Epidermal melanocyte (primary cell): ENCODE results near the gene MTIF3.
"Not testable (repeated sequence)": the region's sequence is repeated elsewhere in the genome, so short reads cannot be mapped to it uniquely, and the experiment has no call there.

ENCODE experiments used
- DNase-seq: peaks from one replicate; pipeline ENCODE4 v3.0.0; 2011; ENCODE audit warnings: low spot score; ENCODE audit not compliant: insufficient read length

The MTIF3 gene

DNA sequence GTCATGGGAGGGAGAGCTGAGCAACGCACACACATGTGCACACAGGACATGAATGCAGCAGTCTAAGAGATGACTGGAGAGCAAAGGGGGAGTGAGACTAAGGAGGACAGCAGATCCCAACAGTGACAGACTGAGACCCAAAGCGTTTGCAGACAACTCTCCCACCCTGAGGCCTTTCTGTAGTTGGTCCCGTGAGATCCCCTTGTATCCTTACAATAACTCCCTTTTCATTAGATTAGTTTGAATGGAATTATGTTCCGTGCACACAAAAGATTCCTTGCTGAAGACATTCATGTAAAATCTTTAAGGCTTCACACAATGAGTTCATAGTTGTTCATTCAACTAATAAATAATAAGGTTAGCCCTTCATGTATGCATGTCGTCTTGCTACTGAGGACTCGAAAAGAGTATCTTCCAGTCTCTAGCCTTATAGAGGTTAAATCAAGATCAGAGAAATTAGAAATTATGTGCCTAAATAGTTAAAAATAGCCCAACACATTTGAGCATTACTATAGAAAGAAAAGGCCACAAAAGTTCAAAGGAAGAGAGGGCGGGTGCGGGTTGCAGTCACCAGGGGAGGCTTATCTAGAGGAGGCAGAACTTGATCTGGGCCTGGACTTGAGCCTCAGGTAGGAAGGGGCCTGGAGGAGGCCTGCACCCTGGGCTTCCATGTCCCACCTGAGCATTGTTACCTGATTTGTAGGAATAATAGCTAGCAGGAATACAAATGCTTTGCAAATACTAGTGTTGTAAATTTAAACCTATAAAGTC, 29.1 kb downstream of the MTIF3 start:
- peak; percentile 31 for DNase-seq

DNA sequence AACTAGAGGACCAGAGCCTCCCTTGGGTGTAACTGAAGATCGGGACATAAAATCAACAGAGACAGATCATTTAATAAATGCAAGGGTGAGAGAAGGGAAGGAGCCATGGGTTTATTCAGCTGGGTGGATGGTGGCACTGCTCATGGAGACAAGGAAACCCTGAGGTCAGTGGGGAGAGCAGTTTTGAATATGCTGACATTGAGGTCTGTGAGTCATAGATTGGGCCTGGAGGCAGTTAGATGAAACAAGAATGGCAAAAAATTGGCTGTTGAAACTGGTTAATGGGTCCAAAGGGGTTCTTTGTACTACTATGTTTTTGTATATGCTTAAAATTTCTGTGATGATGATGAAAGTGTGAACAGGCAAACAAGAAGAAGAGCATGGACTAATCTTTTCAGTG, 31.0 kb downstream of the MTIF3 start:
- DNase-seq = no peak

DNA sequence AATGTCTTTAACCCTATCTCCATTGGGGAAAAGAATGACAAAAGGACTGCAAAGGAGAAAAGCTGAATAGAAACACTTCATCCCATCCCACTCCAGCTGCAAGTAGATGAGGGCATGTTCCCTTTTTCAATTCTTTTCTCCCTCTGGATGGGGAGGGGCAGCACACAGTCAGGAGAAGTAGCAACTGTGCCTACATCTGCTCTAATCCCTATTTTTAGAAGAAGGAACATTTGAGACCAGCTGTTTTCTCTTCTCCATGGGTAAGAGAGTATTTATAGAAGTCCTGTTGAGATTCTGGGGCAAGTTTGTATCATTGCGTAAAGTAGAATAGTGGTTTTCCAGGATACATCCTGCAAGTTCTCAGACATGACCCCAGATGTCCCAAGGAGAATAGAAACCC, 35.2 kb downstream of the MTIF3 start:
- DNase-seq = no peak

DNA sequence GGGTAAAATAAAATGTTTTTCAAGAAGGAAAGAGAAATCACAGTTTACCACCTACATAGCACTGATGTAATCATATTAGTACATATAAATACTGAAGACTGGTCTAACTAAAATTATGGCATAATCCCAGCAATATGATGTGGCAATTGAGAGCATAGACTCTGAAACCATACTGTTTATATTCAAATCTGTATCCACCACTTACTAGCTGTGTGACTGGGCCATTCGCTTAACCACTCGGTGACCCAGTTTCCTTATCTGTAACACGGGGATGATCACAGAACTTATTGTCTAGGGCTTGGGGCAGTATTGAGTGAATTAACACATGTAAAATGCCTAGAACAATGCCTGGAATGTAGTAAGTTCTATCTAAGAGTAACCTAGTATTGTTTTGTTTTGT, 39.0 kb downstream of the MTIF3 start:
- DNase-seq = no peak

DNA sequence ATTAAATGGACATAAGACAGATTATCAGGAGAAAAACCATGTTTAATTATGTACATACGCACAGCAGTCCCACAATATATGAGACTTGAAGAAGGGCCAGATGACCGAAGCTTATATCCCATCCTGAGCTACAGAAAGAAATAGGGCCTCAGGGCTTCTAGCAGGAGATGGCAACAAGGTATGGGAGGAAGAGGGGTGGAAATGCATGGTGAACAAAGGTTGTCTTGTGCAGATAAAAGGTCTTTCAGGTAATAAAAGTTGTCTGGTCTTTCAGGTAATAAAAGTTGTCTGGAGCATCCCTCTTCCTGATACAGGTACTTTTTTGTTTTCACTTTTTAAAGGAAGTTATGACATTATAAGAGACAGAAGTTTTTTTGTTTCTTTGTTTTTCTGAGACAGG, 41.4 kb downstream of the MTIF3 start:
- no peak for DNase-seq

DNA sequence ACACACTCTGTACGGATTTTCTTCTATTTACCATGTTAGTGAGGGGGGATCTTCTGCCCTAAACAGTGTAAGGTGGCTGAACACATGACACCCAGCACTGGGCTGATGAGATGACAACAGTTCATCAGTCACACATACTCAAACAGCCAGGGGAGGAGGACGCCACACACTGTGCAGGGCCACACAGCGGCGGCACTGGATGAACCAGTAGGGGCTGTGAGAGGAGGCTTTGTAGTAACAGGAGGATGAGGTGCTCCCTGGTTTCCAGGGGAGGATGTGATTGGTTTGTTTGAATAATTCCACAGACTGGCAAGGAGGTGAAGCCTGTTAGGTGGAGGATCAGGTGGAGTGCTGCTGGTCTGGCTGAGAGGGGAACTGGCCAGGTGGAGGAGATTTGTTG, 42.3 kb downstream of the MTIF3 start:
- DNase-seq = no peak

DNA sequence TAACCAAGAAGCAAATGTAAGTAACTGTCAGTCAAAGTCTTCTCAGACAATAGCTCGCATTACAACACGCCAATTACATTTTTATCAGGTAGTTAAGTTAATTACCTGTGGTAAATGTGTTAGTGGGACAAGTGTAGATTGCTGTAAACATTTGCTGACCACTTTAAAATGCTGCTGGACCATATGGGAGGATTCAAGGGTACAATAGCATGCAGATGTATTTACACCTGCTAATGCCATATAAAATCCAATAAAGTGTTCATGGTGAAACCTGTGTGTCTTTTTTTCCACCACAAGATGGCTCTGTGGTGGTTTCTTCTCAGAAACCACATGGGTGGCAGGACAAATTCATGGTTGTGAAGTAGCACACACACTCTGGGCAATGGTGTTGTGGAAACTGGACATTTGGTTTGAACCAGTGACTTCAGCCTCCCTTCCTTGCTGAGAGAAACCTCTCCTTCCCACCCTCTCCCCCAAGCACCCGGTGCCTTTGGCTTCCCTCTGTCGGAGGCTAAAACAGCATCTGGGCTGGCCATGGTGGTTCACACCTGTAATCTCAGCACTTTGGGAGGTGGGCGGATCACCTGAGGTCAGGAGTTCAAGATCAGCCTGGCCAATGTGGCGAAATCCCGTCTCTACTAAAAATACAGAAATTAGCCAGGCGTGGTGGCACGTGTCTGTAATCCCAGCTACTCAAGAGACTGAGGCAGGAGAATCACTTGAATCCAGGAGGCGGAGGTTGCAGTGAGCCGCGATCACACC, 44.0 kb downstream of the MTIF3 start:
- no peak for DNase-seq

DNA sequence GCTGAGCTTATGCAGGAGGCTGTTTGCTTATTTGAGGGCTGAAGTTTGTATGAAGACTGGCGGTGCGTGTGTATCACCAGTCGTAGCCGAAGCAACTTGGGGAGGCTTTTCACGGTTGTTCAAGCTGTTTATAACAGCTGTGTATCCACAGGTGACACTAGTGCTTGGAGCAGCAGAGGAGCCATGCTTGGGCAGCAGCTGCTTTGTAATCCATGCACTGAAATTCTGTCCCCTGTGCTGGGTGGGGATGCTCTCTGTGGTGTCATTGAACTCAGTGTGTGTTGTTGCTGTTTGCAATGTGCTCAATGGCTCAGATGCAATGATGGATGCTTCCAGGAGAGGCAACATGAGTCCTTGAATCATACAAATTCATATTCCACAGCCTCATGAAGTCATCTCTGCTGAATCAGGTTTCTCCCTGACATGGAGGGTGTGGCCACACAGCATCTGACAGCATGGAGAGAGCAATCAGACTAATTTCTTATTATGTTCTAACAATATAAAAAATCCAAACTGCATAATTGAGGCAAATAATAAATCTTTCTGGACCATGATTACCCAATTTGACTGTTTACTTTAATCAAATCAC, 44.7 kb downstream of the MTIF3 start:
- no peak for DNase-seq

DNA sequence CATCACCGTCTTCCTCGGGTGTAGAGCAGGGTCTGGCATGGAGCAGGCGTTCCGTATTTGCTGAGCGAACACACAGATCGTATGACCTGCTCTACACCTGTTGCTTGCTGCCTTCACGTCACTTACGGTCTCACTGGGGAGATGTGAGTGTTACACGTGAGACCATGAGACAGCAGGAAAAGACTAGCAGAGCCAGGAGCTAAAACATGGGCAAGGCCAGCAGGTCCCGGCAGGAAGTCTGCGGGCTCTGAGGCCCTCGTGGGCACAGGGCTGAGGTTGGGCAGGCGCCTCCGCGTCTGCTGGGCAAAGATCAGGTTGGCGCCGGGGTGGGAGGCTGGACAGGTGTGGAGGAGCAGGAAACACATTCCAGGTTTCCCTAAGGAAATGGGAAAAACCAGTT, 45.7 kb downstream of the MTIF3 start:
- no peak for DNase-seq

DNA sequence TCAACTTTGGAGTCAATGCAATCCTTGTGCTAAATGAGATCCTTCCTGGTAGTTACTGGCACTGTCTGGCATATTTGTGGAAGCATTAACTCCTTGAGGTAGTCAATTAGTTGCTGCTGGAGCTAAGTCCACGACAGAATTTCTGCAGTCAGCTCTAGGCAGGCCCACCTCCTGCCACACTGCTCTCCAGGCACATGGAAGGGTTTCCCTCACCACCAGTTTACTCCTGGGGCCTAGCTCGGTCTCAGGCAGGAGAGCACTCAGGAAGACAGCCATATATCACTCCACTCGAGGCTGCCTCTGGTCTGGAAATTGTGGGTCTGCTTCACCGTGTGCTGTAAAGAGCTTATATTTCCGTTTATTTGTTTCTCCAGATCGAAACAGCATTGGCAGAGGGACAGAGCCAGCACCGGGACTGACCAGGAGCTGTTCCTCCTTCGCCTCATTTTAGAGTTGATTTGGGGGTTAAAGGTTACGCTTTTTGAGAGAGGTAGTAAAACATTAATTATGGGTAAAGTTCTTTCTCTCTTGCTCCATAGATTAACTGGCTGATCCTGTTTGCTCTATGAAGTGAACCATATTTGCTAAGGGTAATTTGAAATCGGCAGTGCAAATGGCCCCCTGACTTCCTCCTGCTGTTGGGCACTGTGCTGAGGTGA, 46.5 kb downstream of the MTIF3 start:
- no peak for DNase-seq

DNA sequence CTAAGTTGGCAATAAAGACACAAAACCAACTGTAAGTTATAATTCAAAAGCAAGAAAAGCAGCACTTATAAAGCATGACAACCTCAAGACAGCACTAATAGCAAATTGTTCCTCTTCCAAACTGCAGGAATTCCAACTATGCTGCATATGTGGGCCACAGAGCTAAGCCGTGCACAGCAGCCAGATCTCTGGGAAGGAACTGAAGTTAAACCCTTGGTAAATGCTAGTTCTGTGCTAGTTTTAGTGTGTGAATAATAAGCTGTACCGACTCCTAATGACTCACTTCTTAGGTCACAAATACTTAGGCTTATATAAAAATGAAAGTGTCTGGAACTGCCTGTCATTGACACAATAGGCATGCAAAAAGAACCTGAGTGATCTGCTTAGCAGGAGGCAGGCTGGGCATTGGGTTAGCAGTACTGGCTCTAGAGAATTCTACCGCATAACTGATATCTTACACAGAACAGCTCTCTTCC, 47.1 kb downstream of the MTIF3 start:
- peak; percentile 58 for DNase-seq

DNA sequence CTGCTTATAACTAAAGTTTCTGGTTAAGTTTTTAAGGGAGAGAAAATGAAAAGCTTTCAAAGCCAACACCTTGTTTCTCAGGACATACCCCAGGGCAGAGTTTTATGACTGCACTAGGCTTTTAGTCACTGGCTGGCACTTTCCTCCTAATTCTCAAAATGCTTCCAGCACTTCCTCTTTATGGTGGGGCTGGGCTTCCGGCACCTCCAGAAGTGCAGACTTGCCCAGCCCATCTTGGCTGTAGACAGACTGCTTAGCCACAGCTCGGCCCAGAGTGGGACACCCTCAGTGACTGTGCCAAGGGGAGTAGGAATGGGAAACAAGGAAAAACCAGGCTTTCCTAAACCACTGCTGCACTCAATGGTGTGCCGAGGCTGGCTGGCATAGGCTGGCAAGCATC, 49.2 kb downstream of the MTIF3 start:
- no peak for DNase-seq

DNA sequence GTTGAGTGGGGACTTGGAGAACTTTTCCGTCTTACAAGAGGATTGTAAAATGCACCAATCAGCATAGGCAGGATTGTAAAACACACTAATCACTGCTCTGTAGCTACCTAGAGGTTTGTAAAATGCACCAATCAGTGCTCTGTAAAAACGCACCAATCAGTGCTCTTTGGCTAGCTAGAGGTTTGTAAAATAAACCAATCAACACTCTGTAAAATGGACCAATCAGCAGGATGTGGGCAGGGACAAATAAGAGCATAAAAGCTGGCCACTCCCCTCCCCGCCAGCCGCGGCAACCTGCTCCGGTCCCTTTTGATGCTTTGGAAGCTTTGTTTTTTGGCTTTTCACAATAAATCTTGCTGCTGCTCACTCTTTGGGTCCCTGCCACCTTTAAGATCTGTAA, 50.0 kb downstream of the MTIF3 start:
- DNase-seq = not testable (repeated sequence)

DNA sequence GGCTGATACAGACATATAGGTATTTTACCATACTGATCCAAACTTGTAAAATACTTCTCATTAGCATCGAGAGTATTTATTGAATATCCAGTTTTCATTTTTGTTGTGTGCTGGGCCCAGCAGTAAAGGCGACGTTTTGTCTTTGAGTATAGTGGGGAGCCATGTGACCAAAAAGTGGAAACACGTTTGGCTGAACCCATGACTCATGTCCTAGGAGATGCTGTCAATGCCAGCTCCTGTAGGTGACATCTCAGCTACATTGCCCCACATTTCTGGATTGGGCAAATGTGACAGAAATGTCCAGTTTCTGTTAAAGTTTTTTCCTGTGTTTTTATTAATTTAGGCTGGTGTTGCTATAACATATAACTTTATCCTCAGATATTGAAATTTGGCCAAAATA, 52.0 kb downstream of the MTIF3 start:
- DNase-seq = no peak

DNA sequence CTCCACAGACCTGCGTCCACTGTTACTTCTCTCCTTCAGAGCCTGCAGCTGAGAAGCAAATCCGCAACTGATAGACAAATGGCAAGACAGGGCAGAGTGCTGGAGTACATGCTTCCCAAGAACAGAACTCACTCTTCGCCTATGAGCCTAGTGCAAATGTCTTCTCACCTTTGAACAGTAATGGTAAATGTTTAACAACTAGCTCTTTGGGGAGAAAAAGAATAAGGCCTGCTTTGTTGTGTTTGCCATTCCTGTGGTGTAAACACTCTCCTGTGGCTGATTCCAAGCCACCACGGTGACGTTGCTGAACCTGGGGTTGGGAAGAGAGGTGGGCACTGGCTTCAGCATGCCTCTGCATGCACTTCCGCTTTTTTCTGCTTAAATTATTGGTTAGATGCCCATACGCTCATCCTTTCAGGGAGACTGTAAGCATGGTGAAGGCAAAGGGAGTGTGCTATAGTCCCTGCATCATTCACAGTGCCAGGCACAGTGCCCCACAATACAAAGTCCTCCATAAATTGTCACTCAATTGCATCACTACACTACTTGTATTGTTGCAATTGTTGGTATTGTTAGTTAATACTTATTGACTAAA, 54.0 kb downstream of the MTIF3 start:
- no peak for DNase-seq

DNA sequence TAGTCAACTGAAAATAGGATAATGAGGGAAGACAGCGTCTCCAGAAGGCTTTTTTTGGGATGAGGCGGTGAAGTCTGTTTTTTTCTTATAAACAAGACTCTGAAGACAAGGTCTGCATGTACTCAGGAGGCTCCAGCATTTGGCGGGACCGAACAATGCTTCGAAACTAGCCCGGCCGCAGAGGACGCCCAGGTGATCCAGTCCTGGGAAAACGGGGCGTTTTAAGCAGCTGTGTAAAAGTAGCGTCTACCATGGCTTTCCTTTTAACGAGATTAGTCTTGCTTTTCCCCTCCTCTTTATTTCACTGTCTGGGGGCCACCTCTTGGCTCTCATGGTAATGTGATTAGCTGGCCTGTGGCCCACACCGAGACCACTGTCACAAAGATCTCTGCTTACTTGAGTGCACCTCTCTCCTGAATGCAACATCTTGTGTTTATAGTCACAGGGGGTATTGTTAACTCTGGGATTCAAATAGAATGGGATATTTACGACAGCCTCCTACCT, 55.3 kb downstream of the MTIF3 start:
- DNase-seq = no peak

DNA sequence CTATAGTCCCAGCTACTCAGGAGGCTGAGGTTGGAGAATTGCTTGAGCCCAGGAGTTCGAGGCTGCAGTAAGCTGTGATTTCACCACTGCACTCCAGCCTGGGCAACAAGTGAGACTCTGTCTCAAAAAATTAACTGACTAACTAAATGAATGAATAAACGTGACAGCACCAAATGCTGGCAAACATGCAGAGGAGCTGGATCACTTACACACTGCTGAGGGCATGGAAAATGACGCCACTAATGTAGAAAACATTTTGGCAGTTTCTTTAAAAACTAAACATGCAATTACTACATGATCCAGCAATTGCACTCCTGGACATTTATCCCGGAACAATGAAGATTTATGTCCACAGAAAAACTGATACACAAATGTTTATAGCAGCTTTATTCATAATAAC, 57.3 kb downstream of the MTIF3 start:
- no peak for DNase-seq

DNA sequence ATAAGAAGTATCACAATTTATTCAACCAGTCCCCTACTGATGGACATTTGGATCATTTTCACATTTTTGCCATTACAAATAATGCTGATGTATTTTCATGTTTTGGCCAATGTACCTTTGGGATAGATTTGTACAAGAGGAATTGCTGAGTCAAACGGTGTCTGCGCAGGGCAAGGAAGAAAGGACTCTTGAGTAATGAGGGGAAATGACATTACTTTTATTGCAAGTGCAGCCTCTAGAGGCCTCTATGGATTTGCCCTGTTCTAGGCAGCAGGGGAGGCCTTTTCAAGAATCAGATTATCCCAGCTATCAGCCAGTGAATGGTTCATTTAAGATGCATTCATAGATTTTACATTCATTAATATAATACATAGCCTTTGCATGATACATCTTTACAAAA, 58.9 kb downstream of the MTIF3 start:
- DNase-seq = no peak

DNA sequence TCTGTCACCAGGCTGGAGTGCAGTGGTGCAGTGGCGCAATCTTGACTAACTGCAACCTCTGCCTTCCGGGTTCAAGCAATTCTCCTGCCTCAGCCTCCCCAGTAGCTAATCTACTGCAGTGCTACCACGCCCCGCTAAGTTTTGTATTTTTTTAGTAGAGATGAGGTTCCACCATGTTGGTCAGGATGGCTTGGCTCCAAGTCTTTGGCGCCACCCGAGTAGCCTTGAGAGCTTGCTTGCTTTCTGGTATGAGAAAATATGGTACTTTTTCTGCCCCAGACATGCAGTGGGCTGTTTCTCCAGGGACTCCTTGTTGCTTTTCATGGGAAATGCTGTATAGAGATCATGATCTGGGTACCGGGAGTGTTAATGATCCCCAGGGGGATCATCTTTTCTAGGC, 60.5 kb downstream of the MTIF3 start:
- no peak for DNase-seq

DNA sequence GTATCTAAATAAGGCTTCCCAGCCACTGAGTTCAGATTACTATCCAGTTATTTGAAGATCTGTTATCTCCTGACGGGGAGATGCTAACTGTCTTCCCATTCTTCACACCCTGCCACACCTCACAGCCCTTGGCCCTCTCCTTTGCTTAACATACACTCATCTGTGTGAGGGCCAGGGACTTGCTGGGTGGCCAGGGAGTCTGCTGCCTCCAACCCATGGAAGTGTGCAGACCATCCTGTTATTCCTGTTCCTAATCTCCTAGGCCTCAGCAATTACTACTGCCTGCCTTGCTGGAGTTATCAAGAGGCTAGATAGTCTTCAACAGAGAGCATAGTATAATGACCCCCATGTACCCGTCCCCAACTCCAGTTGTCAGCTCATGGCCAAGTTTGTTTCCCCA, 62.1 kb downstream of the MTIF3 start:
- no peak for DNase-seq
